K562 (cell line): ENCODE data around the gene IFNGR2. TPM values are rescaled to one million over a fixed set of nuclear protein-coding genes. Genes with fewer than 3 reads are reported as not detected.
A peak's percentile ranks its signal among the peaks of the same experiment; 100 is the strongest.

ENCODE experiments used
- CBX5 ChIP-seq: IDR thresholded peaks from 2 replicates; pipeline ENCODE4 v1.6.1; 2014; ENCODE audit warnings: low read depth, borderline replicate concordance
- MTA3 ChIP-seq: fragments of 450-650 bp; formaldehyde crosslinking; IDR thresholded peaks from 2 replicates; pipeline ENCODE4 v1.6.1; 2017; ENCODE audit warnings: mild to moderate bottlenecking, borderline replicate concordance
- RUNX1 ChIP-seq: sonication (generic); IDR thresholded peaks from 2 replicates; pipeline ENCODE4 v1.6.1; 2016; ENCODE audit warnings: antibody characterized with exemption, low read depth
- SMC3 ChIP-seq: conservative IDR thresholded peaks from 2 replicates; pipeline ENCODE4 v1.6.1; 2011; ENCODE audit warnings: low read depth, low read length, improper control_type of control experiment; ENCODE audit not compliant: insufficient read depth
- SRSF7 ChIP-seq: fragments of 200-400 bp; formaldehyde crosslinking; optimal IDR thresholded peaks from 2 replicates; pipeline ENCODE3; 2017; ENCODE audit warnings: mild to moderate bottlenecking, low read depth, low read length
- TEAD2 ChIP-seq: fragments of 450-650 bp; IDR thresholded peaks from 2 replicates; pipeline ENCODE4 v1.6.1; 2016; ENCODE audit warnings: missing genetic modification characterization, control low read depth, missing compliant biosample characterization
- ZNF212 ChIP-seq: fragments of 450-650 bp; formaldehyde crosslinking; IDR thresholded peaks from 2 replicates; pipeline ENCODE4 v1.4.0; 2020; ENCODE audit warnings: mild to moderate bottlenecking
- ZNF431 ChIP-seq: sonication (generic); formaldehyde crosslinking; IDR thresholded peaks from 2 replicates; pipeline ENCODE4 v1.8.0; 2022; ENCODE audit warnings: mild to moderate bottlenecking, missing genetic modification reagents
- polyA plus RNA-seq, 8 experiments: library from polyadenylated mRNA; depleted of rRNA in 4 of 8; stranded (reverse) in 5 of 8; unstranded in 3 of 8; fragments of >200 nt; fragmentation: Nextera tagmentation in 2 of 8; fragmentation: Illumina TruSeq in 1 of 8; extraction: Ambion mirVana in 2 of 8; extraction: Trizol in 1 of 8; gene quantifications; 2 replicates each; pipeline versions ENCODE4 v1.2.1 to v1.2.3, GENCODE V29; 2011 to 2014; ENCODE audit warnings: inconsistent platforms in 1 of 8, missing spikeins in 1 of 8
- total RNA-seq, 7 experiments: library from RNA; depleted of rRNA in 6 of 7; stranded (reverse); fragments of >200 nt in 6 of 7; fragmentation: Illumina TruSeq in 2 of 7; extraction: Trizol in 2 of 7; gene quantifications; 2 replicates each; pipeline versions ENCODE4 v1.2.1 to v1.2.3, GENCODE V29; 2011 to 2021; ENCODE audit warnings: low replicate concordance in 1 of 7
- TF ChIP-seq, protein P1 (sequence below): fragments of 250-450 bp; sonication (Bioruptor Pico); IDR thresholded peaks from 2 replicates; pipeline ENCODE4 v1.8.0; 2021; ENCODE audit warnings: borderline replicate concordance, mild to moderate bottlenecking, moderate library complexity; ENCODE audit not compliant: poor library complexity, severe bottlenecking
- TF ChIP-seq, protein P2 (sequence below): fragments of 250-450 bp; sonication (Bioruptor Pico); IDR thresholded peaks from 2 replicates; pipeline ENCODE4 v1.5.0; 2021
- TF ChIP-seq, protein P3 (sequence below): fragments of 250-450 bp; sonication (Bioruptor Pico); IDR thresholded peaks from 2 replicates; pipeline ENCODE4 v1.5.0; 2020; ENCODE audit warnings: mild to moderate bottlenecking, borderline replicate concordance
- TF ChIP-seq, protein P4 (sequence below): fragments of 450-650 bp; IDR thresholded peaks from 2 replicates; pipeline ENCODE4 v1.6.1; 2018; ENCODE audit warnings: mild to moderate bottlenecking, low read depth; ENCODE audit not compliant: partially characterized antibody
- TF ChIP-seq, protein P5 (sequence below): fragments of 450-650 bp; IDR thresholded peaks from 2 replicates; pipeline ENCODE4 v1.6.1; 2017; ENCODE audit warnings: antibody characterized with exemption
- TF ChIP-seq, protein P6 (sequence below): sonication (generic); formaldehyde crosslinking; IDR thresholded peaks from 2 replicates; pipeline ENCODE4 v1.9.0; 2022; ENCODE audit warnings: mild to moderate bottlenecking, missing genetic modification reagents
- TF ChIP-seq, protein P7 (sequence below): fragments of 200-800 bp; sonication (Bioruptor generic); IDR thresholded peaks from 2 replicates; pipeline ENCODE4 v1.6.1; 2016; ENCODE audit warnings: missing genetic modification characterization, missing compliant biosample characterization

The IFNGR2 gene
- total and polyA plus RNA-seq, 9 of the 15 experiments (the other 6 are each of a cell fraction or from before 2014, with no cell fraction given), result 6.7 to 58.0 (median 28.5) TPM

DNA sequence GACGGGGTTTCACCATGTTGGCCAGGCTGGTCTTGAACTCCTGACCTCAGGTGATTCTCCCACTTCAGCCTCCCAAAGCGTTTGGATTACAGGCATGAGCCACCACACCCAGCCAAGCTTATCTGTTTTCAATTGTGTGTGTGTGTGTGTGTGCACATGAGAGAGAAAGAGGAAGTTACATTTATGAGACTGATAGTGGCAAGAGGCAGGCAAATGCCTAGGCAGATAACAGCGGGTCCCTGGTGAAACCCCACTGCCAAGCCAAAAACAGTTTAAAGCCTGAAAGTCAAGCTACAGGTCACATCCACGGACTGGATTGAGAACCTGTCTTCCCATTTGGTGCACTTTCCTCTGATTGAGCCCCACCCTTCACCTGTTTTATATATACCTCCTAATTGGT lies 35.1 kb upstream of the IFNGR2 start (continued):
- no peak for TF ChIP-seq RUNX1
- TF ChIP-seq SMC3, result no peak
- TF ChIP-seq, protein P1, sequence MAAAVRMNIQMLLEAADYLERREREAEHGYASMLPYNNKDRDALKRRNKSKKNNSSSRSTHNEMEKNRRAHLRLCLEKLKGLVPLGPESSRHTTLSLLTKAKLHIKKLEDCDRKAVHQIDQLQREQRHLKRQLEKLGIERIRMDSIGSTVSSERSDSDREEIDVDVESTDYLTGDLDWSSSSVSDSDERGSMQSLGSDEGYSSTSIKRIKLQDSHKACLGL, result no peak
- TF ChIP-seq SRSF7, result no peak
- no peak for TF ChIP-seq ZNF212 (CRISPR knock-in tag)
- TF ChIP-seq, protein P2, sequence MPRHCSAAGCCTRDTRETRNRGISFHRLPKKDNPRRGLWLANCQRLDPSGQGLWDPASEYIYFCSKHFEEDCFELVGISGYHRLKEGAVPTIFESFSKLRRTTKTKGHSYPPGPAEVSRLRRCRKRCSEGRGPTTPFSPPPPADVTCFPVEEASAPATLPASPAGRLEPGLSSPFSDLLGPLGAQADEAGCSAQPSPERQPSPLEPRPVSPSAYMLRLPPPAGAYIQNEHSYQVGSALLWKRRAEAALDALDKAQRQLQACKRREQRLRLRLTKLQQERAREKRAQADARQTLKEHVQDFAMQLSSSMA (CRISPR knock-in tag), result no peak
- peak; percentile 45; the same call in 1 of the 2 replicates for TF ChIP-seq MTA3
- TF ChIP-seq, protein P3, sequence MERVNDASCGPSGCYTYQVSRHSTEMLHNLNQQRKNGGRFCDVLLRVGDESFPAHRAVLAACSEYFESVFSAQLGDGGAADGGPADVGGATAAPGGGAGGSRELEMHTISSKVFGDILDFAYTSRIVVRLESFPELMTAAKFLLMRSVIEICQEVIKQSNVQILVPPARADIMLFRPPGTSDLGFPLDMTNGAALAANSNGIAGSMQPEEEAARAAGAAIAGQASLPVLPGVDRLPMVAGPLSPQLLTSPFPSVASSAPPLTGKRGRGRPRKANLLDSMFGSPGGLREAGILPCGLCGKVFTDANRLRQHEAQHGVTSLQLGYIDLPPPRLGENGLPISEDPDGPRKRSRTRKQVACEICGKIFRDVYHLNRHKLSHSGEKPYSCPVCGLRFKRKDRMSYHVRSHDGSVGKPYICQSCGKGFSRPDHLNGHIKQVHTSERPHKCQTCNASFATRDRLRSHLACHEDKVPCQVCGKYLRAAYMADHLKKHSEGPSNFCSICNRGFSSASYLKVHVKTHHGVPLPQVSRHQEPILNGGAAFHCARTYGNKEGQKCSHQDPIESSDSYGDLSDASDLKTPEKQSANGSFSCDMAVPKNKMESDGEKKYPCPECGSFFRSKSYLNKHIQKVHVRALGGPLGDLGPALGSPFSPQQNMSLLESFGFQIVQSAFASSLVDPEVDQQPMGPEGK (CRISPR knock-in tag), result no peak
- TF ChIP-seq, protein P4, sequence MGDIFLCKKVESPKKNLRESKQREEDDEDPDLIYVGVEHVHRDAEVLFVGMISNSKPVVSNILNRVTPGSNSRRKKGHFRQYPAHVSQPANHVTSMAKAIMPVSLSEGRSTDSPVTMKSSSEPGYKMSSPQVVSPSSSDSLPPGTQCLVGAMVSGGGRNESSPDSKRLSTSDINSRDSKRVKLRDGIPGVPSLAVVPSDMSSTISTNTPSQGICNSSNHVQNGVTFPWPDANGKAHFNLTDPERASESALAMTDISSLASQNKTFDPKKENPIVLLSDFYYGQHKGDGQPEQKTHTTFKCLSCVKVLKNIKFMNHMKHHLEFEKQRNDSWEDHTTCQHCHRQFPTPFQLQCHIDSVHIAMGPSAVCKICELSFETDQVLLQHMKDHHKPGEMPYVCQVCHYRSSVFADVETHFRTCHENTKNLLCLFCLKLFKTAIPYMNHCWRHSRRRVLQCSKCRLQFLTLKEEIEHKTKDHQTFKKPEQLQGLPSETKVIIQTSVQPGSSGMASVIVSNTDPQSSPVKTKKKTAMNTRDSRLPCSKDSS, result no peak
- 0 out of 2 replicates have a peak, but pooled peaks have one; percentile 27 for TF ChIP-seq ZNF431 (CRISPR knock-in tag)
- TF ChIP-seq TEAD2 (tag), result no peak
- TF ChIP-seq, protein P5, sequence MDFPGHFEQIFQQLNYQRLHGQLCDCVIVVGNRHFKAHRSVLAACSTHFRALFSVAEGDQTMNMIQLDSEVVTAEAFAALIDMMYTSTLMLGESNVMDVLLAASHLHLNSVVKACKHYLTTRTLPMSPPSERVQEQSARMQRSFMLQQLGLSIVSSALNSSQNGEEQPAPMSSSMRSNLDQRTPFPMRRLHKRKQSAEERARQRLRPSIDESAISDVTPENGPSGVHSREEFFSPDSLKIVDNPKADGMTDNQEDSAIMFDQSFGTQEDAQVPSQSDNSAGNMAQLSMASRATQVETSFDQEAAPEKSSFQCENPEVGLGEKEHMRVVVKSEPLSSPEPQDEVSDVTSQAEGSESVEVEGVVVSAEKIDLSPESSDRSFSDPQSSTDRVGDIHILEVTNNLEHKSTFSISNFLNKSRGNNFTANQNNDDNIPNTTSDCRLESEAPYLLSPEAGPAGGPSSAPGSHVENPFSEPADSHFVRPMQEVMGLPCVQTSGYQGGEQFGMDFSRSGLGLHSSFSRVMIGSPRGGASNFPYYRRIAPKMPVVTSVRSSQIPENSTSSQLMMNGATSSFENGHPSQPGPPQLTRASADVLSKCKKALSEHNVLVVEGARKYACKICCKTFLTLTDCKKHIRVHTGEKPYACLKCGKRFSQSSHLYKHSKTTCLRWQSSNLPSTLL, result peak; percentile 72; the same call in 1 of the 2 replicates
- TF ChIP-seq, protein P6, sequence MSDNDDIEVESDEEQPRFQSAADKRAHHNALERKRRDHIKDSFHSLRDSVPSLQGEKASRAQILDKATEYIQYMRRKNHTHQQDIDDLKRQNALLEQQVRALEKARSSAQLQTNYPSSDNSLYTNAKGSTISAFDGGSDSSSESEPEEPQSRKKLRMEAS, result peak; percentile 42; the same call in 1 of the 2 replicates
- TF ChIP-seq, protein P7, sequence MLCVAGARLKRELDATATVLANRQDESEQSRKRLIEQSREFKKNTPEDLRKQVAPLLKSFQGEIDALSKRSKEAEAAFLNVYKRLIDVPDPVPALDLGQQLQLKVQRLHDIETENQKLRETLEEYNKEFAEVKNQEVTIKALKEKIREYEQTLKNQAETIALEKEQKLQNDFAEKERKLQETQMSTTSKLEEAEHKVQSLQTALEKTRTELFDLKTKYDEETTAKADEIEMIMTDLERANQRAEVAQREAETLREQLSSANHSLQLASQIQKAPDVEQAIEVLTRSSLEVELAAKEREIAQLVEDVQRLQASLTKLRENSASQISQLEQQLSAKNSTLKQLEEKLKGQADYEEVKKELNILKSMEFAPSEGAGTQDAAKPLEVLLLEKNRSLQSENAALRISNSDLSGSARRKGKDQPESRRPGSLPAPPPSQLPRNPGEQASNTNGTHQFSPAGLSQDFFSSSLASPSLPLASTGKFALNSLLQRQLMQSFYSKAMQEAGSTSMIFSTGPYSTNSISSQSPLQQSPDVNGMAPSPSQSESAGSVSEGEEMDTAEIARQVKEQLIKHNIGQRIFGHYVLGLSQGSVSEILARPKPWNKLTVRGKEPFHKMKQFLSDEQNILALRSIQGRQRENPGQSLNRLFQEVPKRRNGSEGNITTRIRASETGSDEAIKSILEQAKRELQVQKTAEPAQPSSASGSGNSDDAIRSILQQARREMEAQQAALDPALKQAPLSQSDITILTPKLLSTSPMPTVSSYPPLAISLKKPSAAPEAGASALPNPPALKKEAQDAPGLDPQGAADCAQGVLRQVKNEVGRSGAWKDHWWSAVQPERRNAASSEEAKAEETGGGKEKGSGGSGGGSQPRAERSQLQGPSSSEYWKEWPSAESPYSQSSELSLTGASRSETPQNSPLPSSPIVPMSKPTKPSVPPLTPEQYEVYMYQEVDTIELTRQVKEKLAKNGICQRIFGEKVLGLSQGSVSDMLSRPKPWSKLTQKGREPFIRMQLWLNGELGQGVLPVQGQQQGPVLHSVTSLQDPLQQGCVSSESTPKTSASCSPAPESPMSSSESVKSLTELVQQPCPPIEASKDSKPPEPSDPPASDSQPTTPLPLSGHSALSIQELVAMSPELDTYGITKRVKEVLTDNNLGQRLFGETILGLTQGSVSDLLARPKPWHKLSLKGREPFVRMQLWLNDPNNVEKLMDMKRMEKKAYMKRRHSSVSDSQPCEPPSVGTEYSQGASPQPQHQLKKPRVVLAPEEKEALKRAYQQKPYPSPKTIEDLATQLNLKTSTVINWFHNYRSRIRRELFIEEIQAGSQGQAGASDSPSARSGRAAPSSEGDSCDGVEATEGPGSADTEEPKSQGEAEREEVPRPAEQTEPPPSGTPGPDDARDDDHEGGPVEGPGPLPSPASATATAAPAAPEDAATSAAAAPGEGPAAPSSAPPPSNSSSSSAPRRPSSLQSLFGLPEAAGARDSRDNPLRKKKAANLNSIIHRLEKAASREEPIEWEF (CRISPR knock-in tag), result no peak
- TF ChIP-seq CBX5, result no peak
